GM23338 (cell line): Measurements from ENCODE around the gene PPP4R2. TPM values are rescaled to one million over a fixed set of nuclear protein-coding genes. Genes with fewer than 3 reads are reported as not detected.

Source experiments
- ATAC-seq: fragments of 200-7000 bp; cut with Tn5 transposase; 3 replicates; pipeline ENCODE4 v1.9.1; 2020
- DNase-seq: peaks from one replicate; pipeline ENCODE4 v3.0.0-alpha.2; 2015; ENCODE audit warnings: low spot score
- H2AFZ ChIP-seq: fragments of 200-600 bp; sonication (generic); 2 replicates; pipeline ENCODE4 v1.8.0; 2016; ENCODE audit warnings: antibody characterized with exemption, mild to moderate bottlenecking, moderate library complexity
- H3F3A ChIP-seq: fragments of 200-600 bp; sonication (generic); replicated peaks from 2 replicates; pipeline ENCODE4 v1.8.0; 2017; ENCODE audit warnings: antibody characterized with exemption, mixed run types, low read depth
- H3K27ac ChIP-seq: fragments of 200-600 bp; sonication (generic); 2 replicates; pipeline ENCODE4 v1.6.1; 2016; ENCODE audit warnings: low read depth
- H3K27me3 ChIP-seq: fragments of 200-600 bp; sonication (generic); 2 replicates; pipeline ENCODE4 v1.8.0; 2016; ENCODE audit warnings: mild to moderate bottlenecking, mixed run types, moderate library complexity; ENCODE audit not compliant: insufficient read depth
- H3K36me3 ChIP-seq: fragments of 200-600 bp; sonication (generic); 2 replicates; pipeline ENCODE4 v1.8.0; 2016; ENCODE audit warnings: mild to moderate bottlenecking; ENCODE audit not compliant: insufficient read depth
- H3K4me1 ChIP-seq: fragments of 200-600 bp; sonication (generic); 2 replicates; pipeline ENCODE4 v1.8.0; 2016; ENCODE audit warnings: mild to moderate bottlenecking, moderate library complexity; ENCODE audit not compliant: insufficient read depth
- H3K4me2 ChIP-seq: fragments of 200-600 bp; sonication (generic); 2 replicates; pipeline ENCODE4 v1.7.1; 2017; ENCODE audit warnings: mixed run types
- H3K4me3 ChIP-seq: fragments of 200-600 bp; sonication (generic); 2 replicates; pipeline ENCODE4 v1.6.1; 2016; ENCODE audit warnings: mixed run types
- H3K79me2 ChIP-seq: fragments of 200-600 bp; sonication (generic); replicated peaks from 2 replicates; pipeline ENCODE4 v1.8.0; 2017; ENCODE audit warnings: mild to moderate bottlenecking; ENCODE audit not compliant: insufficient read depth
- H3K9me2 ChIP-seq: fragments of 200-600 bp; sonication (generic); 2 replicates; pipeline ENCODE4 v1.8.0; 2017; ENCODE audit not compliant: insufficient read depth
- H4K20me1 ChIP-seq: fragments of 200-600 bp; sonication (generic); replicated peaks from 2 replicates; pipeline ENCODE4 v1.8.0; 2017; ENCODE audit warnings: mild to moderate bottlenecking; ENCODE audit not compliant: insufficient read depth
- H3K27ac Mint-ChIP-seq: 2 replicates; pipeline ENCODE4 v1.8.0; 2020; ENCODE audit warnings: inconsistent platforms, mild to moderate bottlenecking, moderate library complexity, mixed read lengths
- H3K27me3 Mint-ChIP-seq: 3 replicates; pipeline ENCODE4 v1.8.0; 2022; ENCODE audit warnings: low read depth, mild to moderate bottlenecking, moderate library complexity, mixed read lengths, inconsistent platforms; ENCODE audit not compliant: insufficient read depth, poor library complexity
- H3K36me3 Mint-ChIP-seq: 3 replicates; pipeline ENCODE4 v1.8.0; 2021; ENCODE audit warnings: low read depth, mild to moderate bottlenecking, inconsistent platforms, moderate library complexity, mixed read lengths
- H3K4me1 Mint-ChIP-seq: 3 replicates; pipeline ENCODE4 v1.8.0; 2020; ENCODE audit warnings: mild to moderate bottlenecking, inconsistent platforms, mixed read lengths
- H3K4me3 Mint-ChIP-seq: 3 replicates; pipeline ENCODE4 v1.8.0; 2021; ENCODE audit warnings: moderate library complexity, mild to moderate bottlenecking, inconsistent platforms, mixed read lengths
- H3K9me3 Mint-ChIP-seq: 3 replicates; pipeline ENCODE4 v1.8.0; 2020; ENCODE audit warnings: moderate library complexity, mild to moderate bottlenecking, inconsistent platforms, mixed read lengths
- CREB1 ChIP-seq: fragments of 250-450 bp; sonication (Bioruptor Pico); IDR thresholded peaks from 2 replicates; pipeline ENCODE4 v1.5.0; 2020; ENCODE audit warnings: low read depth, mild to moderate bottlenecking, moderate library complexity
- CTCF ChIP-seq, 2 experiments: fragments of 200-600 bp in 1 of 2; sonication (generic) in 1 of 2; conservative IDR thresholded peaks; 2 replicates each; pipeline versions ENCODE4 v1.5.1 to v1.6.1; 2016 to 2017; ENCODE audit warnings: antibody characterized with exemption in 2 of 2, low read depth in 2 of 2, mild to moderate bottlenecking in 2 of 2, moderate library complexity in 1 of 2
- ETS1 ChIP-seq: IDR thresholded peaks from 2 replicates; pipeline ENCODE4 v1.6.1; 2016; ENCODE audit warnings: antibody characterized with exemption
- EZH2 ChIP-seq: fragments of 200-600 bp; sonication (generic); IDR thresholded peaks from one replicate; pipeline ENCODE4 v1.8.0; 2017; ENCODE audit warnings: antibody characterized with exemption, mild to moderate bottlenecking, low read depth; ENCODE audit not compliant: unreplicated experiment
- EZH2phosphoT487 ChIP-seq: fragments of 200-600 bp; sonication (generic); IDR thresholded peaks from one replicate; pipeline ENCODE4 v1.8.1; 2018; ENCODE audit warnings: antibody characterized with exemption; ENCODE audit not compliant: unreplicated experiment
- JUNB ChIP-seq: IDR thresholded peaks from one replicate; pipeline ENCODE4 v1.6.1; 2016; ENCODE audit warnings: antibody characterized with exemption; ENCODE audit not compliant: unreplicated experiment
- NANOG ChIP-seq: IDR thresholded peaks from 2 replicates; pipeline ENCODE4 v1.6.1; 2016; ENCODE audit warnings: antibody characterized with exemption, borderline replicate concordance
- POLR2AphosphoS5 ChIP-seq: IDR thresholded peaks from 2 replicates; pipeline ENCODE4 v1.6.1; 2016; ENCODE audit warnings: antibody characterized with exemption, low read depth
- REST ChIP-seq: IDR thresholded peaks from one replicate; pipeline ENCODE4 v1.6.1; 2018; ENCODE audit warnings: antibody characterized with exemption; ENCODE audit not compliant: unreplicated experiment
- STAT1 ChIP-seq: IDR thresholded peaks from one replicate; pipeline ENCODE4 v1.6.1; 2016; ENCODE audit warnings: antibody characterized with exemption; ENCODE audit not compliant: unreplicated experiment
- ZNF114 ChIP-seq: fragments of 250-450 bp; sonication (Bioruptor Pico); IDR thresholded peaks from 2 replicates; pipeline ENCODE4 v1.5.0; 2020; ENCODE audit warnings: mild to moderate bottlenecking, moderate library complexity
- ZNF331 ChIP-seq: fragments of 250-450 bp; sonication (Bioruptor Pico); IDR thresholded peaks from 2 replicates; pipeline ENCODE4 v1.5.0; 2020; ENCODE audit warnings: low read depth, mild to moderate bottlenecking, moderate library complexity
- ZNF462 ChIP-seq: fragments of 250-450 bp; sonication (Bioruptor Pico); IDR thresholded peaks from 2 replicates; pipeline ENCODE4 v1.5.0; 2020; ENCODE audit warnings: mild to moderate bottlenecking, moderate library complexity
- polyA plus RNA-seq: library from polyadenylated mRNA; unstranded; fragments of >200 nt; fragmentation: Nextera tagmentation; extraction: Ambion mirVana; gene quantifications from 2 replicates; pipeline ENCODE4 v1.2.1, GENCODE V29; 2016
- total RNA-seq: library from RNA; depleted of rRNA; stranded (reverse); fragments of >200 nt; shearing (Covaris generic); gene quantifications from 2 replicates; pipeline ENCODE4 v1.2.3, GENCODE V29; 2014

PPP4R2 gene
- total and polyA plus RNA-seq, 2 experiments from 2014 or later = 62.7 to 117 TPM

- Histone ChIP-seq H4K20me1 (peaks cover 32% of the 10 kb centered on the region), H3K4me1 (peaks cover 25% of the 10 kb centered on the region), H3K79me2 (no peaks in the 10 kb centered on the region; the same call in 1 of the 2 replicates), H2AFZ (peak overlapping the region; percentile 100), H3K4me3 (peak overlapping the region; percentile 89), H3K27me3 (no peaks in the 10 kb centered on the region), H3K4me2 (peak overlapping the region; percentile 86), H3F3A (no peaks in the 10 kb centered on the region), H3K36me3 (peaks cover 12% of the 10 kb centered on the region; the same call in 1 of the 2 replicates), H3K9me2 (no peaks in the 10 kb centered on the region), H3K27ac (peak overlapping the region; percentile 91)
- peaks cover 12% of the 10 kb centered on the region for H3K27me3 Mint-ChIP-seq
- DNase-seq (peak; percentile 15), ATAC-seq (no peak)
- TF ChIP-seq ZNF114 (no peak), REST (no peak), POLR2AphosphoS5 (no peak), ZNF331 (CRISPR knock-in tag) (no peak), CREB1 (CRISPR knock-in tag) (no peak), STAT1 (no peak), EZH2phosphoT487 (no peak), JUNB (no peak), ETS1 (no peak), NANOG (no peak), ZNF462 (CRISPR knock-in tag) (no peak), EZH2 (no peak), CTCF (conservative IDR thresholded peaks at IDR 0.05; ENCODE audit: low read depth in 2 of 2) (no peak)
- H3K36me3 Mint-ChIP-seq = peaks cover 35% of the 10 kb centered on the region
- peak overlapping the region; percentile 93 for H3K4me3 Mint-ChIP-seq
- no peaks in the 10 kb centered on the region for H3K9me3 Mint-ChIP-seq
- peaks cover 26% of the 10 kb centered on the region for H3K4me1 Mint-ChIP-seq
- peak overlapping the region; percentile 92 for H3K27ac Mint-ChIP-seq
Observed at GRCh38 chr3:72996121-72996472, 514 bp upstream of the PPP4R2 start.
